SK-N-SH (cell line): ENCODE measurements around the gene MRPL24.

Source experiments
- MXI1 ChIP-seq: IDR thresholded peaks from 2 replicates; pipeline ENCODE4 v1.6.1; 2012; ENCODE audit warnings: mild to moderate bottlenecking, low read depth, low read length, improper control_type of control experiment
- RFX5 ChIP-seq: IDR thresholded peaks from 2 replicates; pipeline ENCODE4 v1.6.1; 2012; ENCODE audit warnings: mild to moderate bottlenecking, improper control_type of control experiment, low read length

- TF ChIP-seq RFX5 = no peak
- no peak for TF ChIP-seq MXI1
Measured at GRCh38 chr1:156776942-156777341, 36.1 kb upstream of the MRPL24 start.
